Upper lobe of left lung (tissue), 4 donors: ENCODE data around the gene TMSB10.
"Not testable (repeated sequence)": the region's sequence is repeated elsewhere in the genome, so short reads cannot be mapped to it uniquely, and the experiment has no call there.

Experiments used
- EP300 ChIP-seq, 4 donors: sonication (generic); formaldehyde crosslinking; IDR thresholded peaks; one replicate each; pipeline ENCODE4 v1.5.1; 2017; ENCODE audit warnings: antibody characterized with exemption in 4 of 4, control low read depth in 2 of 4
- POLR2A ChIP-seq, 4 donors: fragments of 450-650 bp; IDR thresholded peaks; one replicate each; pipeline ENCODE4 v1.5.1; 2016 to 2017; ENCODE audit warnings: antibody characterized with exemption in 4 of 4, mild to moderate bottlenecking in 2 of 4
- POLR2AphosphoS5 ChIP-seq, 2 donors: sonication (generic); formaldehyde crosslinking; IDR thresholded peaks; one replicate each; pipeline ENCODE4 v1.5.1; 2017; ENCODE audit warnings: antibody characterized with exemption in 2 of 2
- TF ChIP-seq, protein P1 (sequence below), 6 experiments: fragments of 450-650 bp in 4 of 6; fragments of 200-600 bp in 2 of 6; sonication (generic) in 2 of 6; IDR thresholded peaks; one replicate each; pipeline ENCODE4 v1.5.1; 2016 to 2019; ENCODE audit warnings: antibody characterized with exemption in 6 of 6

DNA sequence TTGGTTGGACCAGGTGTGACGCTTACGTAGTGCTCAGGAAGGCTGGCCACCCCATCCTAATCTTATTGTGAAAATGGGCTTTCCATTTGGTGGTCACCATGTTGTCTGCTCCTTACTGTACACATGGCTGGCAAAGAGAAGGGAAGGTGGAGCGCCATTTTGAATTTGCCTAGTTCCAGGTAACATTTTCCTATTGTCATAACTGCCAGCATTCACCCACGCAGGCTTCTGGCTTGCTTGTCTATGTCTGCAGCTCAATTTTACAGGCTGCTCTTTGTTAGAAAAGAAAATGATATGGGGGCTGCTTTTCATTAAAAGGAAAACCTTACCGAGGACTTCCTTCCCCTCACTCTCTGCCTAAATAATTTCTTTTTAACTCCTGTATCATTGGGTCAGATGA lies 12.4 kb downstream of the TMSB10 start:
- TF ChIP-seq, protein P1, sequence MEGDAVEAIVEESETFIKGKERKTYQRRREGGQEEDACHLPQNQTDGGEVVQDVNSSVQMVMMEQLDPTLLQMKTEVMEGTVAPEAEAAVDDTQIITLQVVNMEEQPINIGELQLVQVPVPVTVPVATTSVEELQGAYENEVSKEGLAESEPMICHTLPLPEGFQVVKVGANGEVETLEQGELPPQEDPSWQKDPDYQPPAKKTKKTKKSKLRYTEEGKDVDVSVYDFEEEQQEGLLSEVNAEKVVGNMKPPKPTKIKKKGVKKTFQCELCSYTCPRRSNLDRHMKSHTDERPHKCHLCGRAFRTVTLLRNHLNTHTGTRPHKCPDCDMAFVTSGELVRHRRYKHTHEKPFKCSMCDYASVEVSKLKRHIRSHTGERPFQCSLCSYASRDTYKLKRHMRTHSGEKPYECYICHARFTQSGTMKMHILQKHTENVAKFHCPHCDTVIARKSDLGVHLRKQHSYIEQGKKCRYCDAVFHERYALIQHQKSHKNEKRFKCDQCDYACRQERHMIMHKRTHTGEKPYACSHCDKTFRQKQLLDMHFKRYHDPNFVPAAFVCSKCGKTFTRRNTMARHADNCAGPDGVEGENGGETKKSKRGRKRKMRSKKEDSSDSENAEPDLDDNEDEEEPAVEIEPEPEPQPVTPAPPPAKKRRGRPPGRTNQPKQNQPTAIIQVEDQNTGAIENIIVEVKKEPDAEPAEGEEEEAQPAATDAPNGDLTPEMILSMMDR (IDR thresholded peaks at IDR 0.05) = not testable (repeated sequence)
- TF ChIP-seq EP300, POLR2AphosphoS5, POLR2A (IDR thresholded peaks at IDR 0.05): not testable (repeated sequence)
